ENCODE results near the gene P3H1. TPM values are rescaled to one million over a fixed set of nuclear protein-coding genes. Genes with fewer than 3 reads are reported as not detected.
"Not testable (repeated sequence)": the region's sequence is repeated elsewhere in the genome, so short reads cannot be mapped to it uniquely, and the experiment has no call there.

Gene P3H1
- total RNA-seq, 1 donor from 2014 or later = 98.8 TPM

GRCh38 chr1:42730988-42731387 is 35.8 kb downstream of the P3H1 start:
- DNase-seq (ENCODE audit: low read depth, low spot score) = no peak

- DNase-seq (ENCODE audit: low read depth, low spot score) = no peak
Observed at GRCh38 chr1:42730002-42730401, 36.8 kb downstream of the P3H1 start.

GRCh38 chr1:42725820-42726219 is 41.0 kb downstream of the P3H1 start:
- not testable (repeated sequence) for DNase-seq (ENCODE audit: low read depth, low spot score)

GRCh38 chr1:42723511-42723910 is 43.3 kb downstream of the P3H1 start:
- no peak for DNase-seq (ENCODE audit: low read depth, low spot score)

GRCh38 chr1:42722403-42722802 is 44.4 kb downstream of the P3H1 start:
- DNase-seq (ENCODE audit: low read depth, low spot score) = not testable (repeated sequence)

GRCh38 chr1:42721926-42722325 is 44.9 kb downstream of the P3H1 start:
- DNase-seq (ENCODE audit: low read depth, low spot score) = no peak

GRCh38 chr1:42720868-42721267 is 46.0 kb downstream of the P3H1 start:
- no peak for DNase-seq (ENCODE audit: low read depth, low spot score)

- not testable (repeated sequence) for DNase-seq (ENCODE audit: low read depth, low spot score)
Observed at GRCh38 chr1:42714441-42714840, 52.4 kb downstream of the P3H1 start.

- no peak for DNase-seq (ENCODE audit: low read depth, low spot score)
Observed at GRCh38 chr1:42713293-42713692, 53.5 kb downstream of the P3H1 start.

GRCh38 chr1:42712808-42713207 is 54.0 kb downstream of the P3H1 start:
- DNase-seq (ENCODE audit: low read depth, low spot score) = not testable (repeated sequence)

- no peak for DNase-seq (ENCODE audit: low read depth, low spot score)
Observed at GRCh38 chr1:42703888-42704464, 62.9 kb downstream of the P3H1 start.

- DNase-seq (ENCODE audit: low read depth, low spot score) = no peak
Observed at GRCh38 chr1:42700006-42700405, 66.8 kb downstream of the P3H1 start.

GRCh38 chr1:42698081-42698813 is 68.6 kb downstream of the P3H1 start:
- DNase-seq (ENCODE audit: low read depth, low spot score) = no peak

Other genes with a start within 250 kb of the P3H1 start
- gene PPIH, start 108.6 kb downstream of the P3H1 start, total RNA-seq = 33.7 and 39.2 TPM in 2 replicates
- 971 and 997 TPM in 2 replicates for gene YBX1, start 84.6 kb downstream of the P3H1 start, total RNA-seq
- not detected in 2 replicates for gene CLDN19, start 26.8 kb downstream of the P3H1 start, total RNA-seq
- gene C1orf50, start 221 bp upstream of the P3H1 start, total RNA-seq = 2.6 and 4.9 TPM in 2 replicates
- not detected in 2 replicates for gene TMEM269, start 18.0 kb upstream of the P3H1 start, total RNA-seq
- 5.4 and 6.1 TPM in 2 replicates for gene ERMAP, start 50.1 kb upstream of the P3H1 start, total RNA-seq
- 11.3 and 14.0 TPM in 2 replicates for gene SVBP, start 50.4 kb upstream of the P3H1 start, total RNA-seq
- 6.4 and 10.1 TPM in 2 replicates for gene ZNF691, start 79.6 kb upstream of the P3H1 start, total RNA-seq
- gene SLC2A1, start 191.8 kb upstream of the P3H1 start, total RNA-seq = 26.7 and 45.4 TPM in 2 replicates